OCI-LY3 (cell line): ENCODE results near the gene LYRM7.

ENCODE experiments used
- EZH2phosphoT487 ChIP-seq: fragments of 200-600 bp; shearing (Covaris generic); IDR thresholded peaks from 2 replicates; pipeline ENCODE4 v1.6.1; 2018; ENCODE audit warnings: antibody characterized with exemption, mixed run types, low read depth
- TF ChIP-seq, protein P1 (sequence below): fragments of 200-600, 300-600 bp; sonication (generic); IDR thresholded peaks from 2 replicates; pipeline ENCODE4 v1.5.1; 2014; ENCODE audit warnings: antibody characterized with exemption, low read length, low read depth

- TF ChIP-seq, protein P1, sequence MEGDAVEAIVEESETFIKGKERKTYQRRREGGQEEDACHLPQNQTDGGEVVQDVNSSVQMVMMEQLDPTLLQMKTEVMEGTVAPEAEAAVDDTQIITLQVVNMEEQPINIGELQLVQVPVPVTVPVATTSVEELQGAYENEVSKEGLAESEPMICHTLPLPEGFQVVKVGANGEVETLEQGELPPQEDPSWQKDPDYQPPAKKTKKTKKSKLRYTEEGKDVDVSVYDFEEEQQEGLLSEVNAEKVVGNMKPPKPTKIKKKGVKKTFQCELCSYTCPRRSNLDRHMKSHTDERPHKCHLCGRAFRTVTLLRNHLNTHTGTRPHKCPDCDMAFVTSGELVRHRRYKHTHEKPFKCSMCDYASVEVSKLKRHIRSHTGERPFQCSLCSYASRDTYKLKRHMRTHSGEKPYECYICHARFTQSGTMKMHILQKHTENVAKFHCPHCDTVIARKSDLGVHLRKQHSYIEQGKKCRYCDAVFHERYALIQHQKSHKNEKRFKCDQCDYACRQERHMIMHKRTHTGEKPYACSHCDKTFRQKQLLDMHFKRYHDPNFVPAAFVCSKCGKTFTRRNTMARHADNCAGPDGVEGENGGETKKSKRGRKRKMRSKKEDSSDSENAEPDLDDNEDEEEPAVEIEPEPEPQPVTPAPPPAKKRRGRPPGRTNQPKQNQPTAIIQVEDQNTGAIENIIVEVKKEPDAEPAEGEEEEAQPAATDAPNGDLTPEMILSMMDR = no peak
- no peak for TF ChIP-seq EZH2phosphoT487
Measured at GRCh38 chr5:131193106-131193505, 22.4 kb downstream of the LYRM7 start.
